HG03159 (cell line): ENCODE results near the gene FRMD4A.

Experiments used
- ATAC-seq: cut with Tn5 transposase; IDR thresholded peaks from one replicate; pipeline ENCODE4 v1.9.1; 2021; ENCODE audit warnings: mild to moderate bottlenecking, moderate library complexity; ENCODE audit not compliant: unreplicated experiment

FRMD4A gene

GRCh38 chr10:13994932-13995331 lies 335.8 kb downstream of the FRMD4A start:
- ATAC-seq, result no peak

- no peak for ATAC-seq
These were observed 337.0 kb downstream of the FRMD4A start for GRCh38 chr10:13993673-13994089.

GRCh38 chr10:13993169-13993568 lies 337.6 kb downstream of the FRMD4A start:
- ATAC-seq, result no peak

- no peak for ATAC-seq
These were observed 339.4 kb downstream of the FRMD4A start for GRCh38 chr10:13991353-13991752.

GRCh38 chr10:13990946-13991345 lies 339.8 kb downstream of the FRMD4A start:
- ATAC-seq, result no peak

- ATAC-seq, result no peak
These were observed 340.3 kb downstream of the FRMD4A start for GRCh38 chr10:13990392-13990805.

- ATAC-seq, result no peak
These were observed 341.1 kb downstream of the FRMD4A start for GRCh38 chr10:13989616-13990015.

GRCh38 chr10:13987446-13987845 lies 343.3 kb downstream of the FRMD4A start:
- ATAC-seq, result no peak

GRCh38 chr10:13984647-13985155 lies 346.0 kb downstream of the FRMD4A start:
- ATAC-seq, result no peak

- no peak for ATAC-seq
These were observed 347.7 kb downstream of the FRMD4A start for GRCh38 chr10:13983035-13983434.

- no peak for ATAC-seq
These were observed 352.1 kb downstream of the FRMD4A start for GRCh38 chr10:13978533-13979115.

GRCh38 chr10:13977861-13978532 lies 352.7 kb downstream of the FRMD4A start:
- ATAC-seq, result no peak

GRCh38 chr10:13973742-13974141 lies 357.0 kb downstream of the FRMD4A start:
- ATAC-seq, result no peak

GRCh38 chr10:13972609-13973008 lies 358.1 kb downstream of the FRMD4A start:
- no peak for ATAC-seq

- ATAC-seq, result no peak
These were observed 358.9 kb downstream of the FRMD4A start for GRCh38 chr10:13971601-13972475.

GRCh38 chr10:13970957-13971353 lies 359.8 kb downstream of the FRMD4A start:
- ATAC-seq, result no peak

- no peak for ATAC-seq
These were observed 360.3 kb downstream of the FRMD4A start for GRCh38 chr10:13970236-13970956.

- no peak for ATAC-seq
These were observed 361.0 kb downstream of the FRMD4A start for GRCh38 chr10:13969792-13970140.

GRCh38 chr10:13969118-13969791 lies 361.5 kb downstream of the FRMD4A start:
- no peak for ATAC-seq

- ATAC-seq, result no peak
These were observed 368.9 kb downstream of the FRMD4A start for GRCh38 chr10:13961853-13962252.
